Stimulated activated CD4-positive, alpha-beta T cell treated with anti-CD3 and anti-CD28 coated beads, Interleukin-4, amount 100 ng/mL, for 1 hour (primary cell): Measurements from ENCODE around the gene GUCD1.
"Not testable (repeated sequence)": the region's sequence is repeated elsewhere in the genome, so short reads cannot be mapped to it uniquely, and the experiment has no call there.

Experiments
- DNase-seq: peaks from one replicate; pipeline ENCODE4 v3.0.0-alpha.2; 2020

The GUCD1 gene

DNA sequence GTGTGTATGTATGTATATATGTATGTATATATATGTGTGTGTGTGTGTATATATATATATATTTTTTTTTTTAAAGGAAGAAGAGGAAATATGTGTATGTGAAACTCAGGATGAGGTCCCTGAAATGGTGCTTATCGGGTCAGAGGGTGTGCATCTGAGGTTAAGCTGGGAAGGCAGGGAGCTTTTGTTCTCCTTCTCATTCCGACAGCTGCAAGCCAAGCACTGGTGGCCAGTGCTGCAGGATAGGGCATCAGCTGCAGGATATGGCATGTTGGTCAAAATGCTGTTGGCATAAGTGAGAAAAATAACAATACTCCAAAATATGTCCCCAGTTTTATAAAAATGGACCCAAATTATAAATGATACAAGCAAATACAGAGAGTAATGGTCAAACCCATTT, 8.3 kb upstream of the GUCD1 start:
- no peak for DNase-seq

- no peak for DNase-seq
Observed at GRCh38 chr22:24559471-24559870, 4.5 kb upstream of the GUCD1 start.

DNA sequence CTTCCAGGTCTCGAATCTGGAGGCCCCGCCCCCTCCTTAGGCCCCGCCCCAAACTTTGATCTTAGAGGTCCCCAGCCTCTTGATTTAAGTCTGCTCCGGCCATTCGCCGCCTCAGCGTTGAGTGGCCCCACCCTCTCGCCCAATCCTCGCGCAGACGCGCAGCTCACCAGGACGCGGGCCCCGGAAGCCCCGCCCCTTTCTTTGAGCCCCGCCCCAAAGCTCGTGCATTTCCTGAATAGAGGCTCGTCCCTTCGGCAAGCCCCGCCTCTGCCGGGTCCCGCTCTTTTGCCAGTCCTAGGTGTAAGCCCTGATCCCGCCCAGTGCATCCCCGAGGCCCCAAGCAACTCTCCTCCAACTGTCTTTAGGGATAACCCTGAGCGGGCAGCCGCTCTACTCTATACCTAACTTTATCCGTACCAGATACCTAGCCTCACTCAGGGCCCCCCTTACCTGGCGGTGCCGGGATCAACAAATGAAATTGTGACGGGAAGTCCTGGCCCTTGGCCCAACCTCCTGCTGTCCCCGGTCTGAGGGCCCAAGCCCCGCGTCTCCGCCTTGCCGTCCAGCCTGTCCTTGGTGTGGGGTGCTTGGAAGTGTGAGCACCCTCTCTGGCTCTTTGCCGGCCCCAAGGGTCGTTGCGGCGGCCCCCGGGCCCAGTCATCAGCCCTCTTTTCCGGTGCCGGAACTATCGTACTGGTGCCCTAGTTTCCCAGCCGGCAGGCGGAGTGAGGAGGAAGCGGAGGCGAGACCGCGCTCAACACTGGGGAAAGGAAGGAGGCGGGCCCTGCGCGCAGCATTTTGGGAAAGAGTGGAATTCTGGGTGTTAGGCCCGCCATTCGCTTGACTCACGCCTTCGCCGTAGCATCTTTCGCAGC, 464 bp upstream of the GUCD1 start, which contains the start of gene SNRPD3:
TSS of gene SNRPD3 (plus strand) at position 835 of the 875 bp plus-strand sequence. CDS start 1,676 bp downstream, outside the sequence.
- peak; percentile 100 for DNase-seq

DNA sequence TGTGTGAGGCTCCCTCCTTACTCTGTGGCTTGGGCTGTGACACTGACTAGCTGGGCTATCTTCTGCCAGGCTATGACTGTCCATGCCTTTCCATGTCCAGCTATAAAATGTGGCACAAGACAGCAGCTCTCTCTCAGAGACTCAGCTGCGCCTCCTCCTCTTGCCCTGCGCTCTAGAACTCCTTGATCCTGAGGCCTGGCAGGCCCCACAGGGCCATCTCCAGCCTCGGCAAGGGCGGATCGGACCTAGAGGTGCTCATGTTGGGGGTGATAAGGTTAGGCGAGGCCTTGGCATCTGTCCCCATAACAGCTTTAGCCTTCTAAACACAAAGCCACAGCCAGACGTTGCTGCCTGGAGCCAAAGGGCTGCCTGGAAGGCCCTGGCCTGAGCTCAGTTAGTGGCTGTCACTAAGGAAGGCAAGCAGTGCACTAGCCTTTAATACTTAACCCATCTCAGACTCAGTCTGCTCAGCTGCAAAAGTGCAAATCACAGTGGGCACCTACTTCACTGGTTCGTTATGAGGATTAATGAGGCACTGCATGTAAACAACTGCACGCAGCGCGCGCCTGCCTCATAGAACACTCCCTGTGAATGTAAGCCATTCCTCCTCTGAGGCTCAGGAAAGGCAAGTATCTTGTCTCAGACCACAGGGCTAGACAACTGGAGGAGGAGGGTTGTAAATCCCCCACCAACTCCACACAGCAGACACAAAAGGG, 1.2 kb downstream of the GUCD1 start:
- no peak for DNase-seq

DNA sequence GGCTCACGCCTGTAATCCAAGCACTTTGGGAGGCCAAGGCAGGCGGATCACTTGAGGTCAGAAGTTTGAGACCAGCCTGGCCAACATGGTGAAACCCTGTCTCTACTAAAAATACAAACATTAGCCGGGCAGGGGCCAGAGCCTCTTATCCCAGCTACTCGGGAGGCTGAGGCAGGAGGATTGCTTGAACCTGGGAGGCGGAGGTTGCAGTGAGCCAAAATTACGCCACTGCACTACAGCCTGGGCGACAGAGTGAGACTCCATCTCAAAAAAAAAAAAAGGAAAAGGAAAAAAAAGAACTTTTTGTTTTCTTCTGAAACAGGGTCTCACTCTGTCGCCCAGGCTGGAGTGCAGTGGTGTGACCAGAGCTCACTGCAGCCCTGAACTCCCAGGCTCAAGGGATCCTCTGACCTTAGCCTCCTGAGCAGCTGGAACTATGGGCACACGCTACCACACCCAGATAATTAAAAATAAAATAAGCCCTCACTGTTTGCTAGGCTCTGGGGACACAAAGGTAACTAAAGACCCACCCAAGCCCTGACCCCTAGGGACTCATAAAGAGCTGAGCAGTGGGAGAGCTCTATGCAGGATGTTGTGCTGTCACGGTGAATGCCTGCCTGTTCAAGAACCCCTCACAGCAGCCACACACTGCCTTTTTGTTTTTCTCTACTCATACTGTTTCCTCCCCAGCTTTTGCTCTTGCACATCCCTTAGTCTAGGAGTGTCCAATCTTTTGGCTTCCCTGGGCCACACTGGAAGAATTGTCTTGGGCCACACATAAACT, 2.2 kb downstream of the GUCD1 start:
- DNase-seq: not testable (repeated sequence)

- DNase-seq: no peak
Observed at GRCh38 chr22:24550902-24551435, 4.0 kb downstream of the GUCD1 start.

DNA sequence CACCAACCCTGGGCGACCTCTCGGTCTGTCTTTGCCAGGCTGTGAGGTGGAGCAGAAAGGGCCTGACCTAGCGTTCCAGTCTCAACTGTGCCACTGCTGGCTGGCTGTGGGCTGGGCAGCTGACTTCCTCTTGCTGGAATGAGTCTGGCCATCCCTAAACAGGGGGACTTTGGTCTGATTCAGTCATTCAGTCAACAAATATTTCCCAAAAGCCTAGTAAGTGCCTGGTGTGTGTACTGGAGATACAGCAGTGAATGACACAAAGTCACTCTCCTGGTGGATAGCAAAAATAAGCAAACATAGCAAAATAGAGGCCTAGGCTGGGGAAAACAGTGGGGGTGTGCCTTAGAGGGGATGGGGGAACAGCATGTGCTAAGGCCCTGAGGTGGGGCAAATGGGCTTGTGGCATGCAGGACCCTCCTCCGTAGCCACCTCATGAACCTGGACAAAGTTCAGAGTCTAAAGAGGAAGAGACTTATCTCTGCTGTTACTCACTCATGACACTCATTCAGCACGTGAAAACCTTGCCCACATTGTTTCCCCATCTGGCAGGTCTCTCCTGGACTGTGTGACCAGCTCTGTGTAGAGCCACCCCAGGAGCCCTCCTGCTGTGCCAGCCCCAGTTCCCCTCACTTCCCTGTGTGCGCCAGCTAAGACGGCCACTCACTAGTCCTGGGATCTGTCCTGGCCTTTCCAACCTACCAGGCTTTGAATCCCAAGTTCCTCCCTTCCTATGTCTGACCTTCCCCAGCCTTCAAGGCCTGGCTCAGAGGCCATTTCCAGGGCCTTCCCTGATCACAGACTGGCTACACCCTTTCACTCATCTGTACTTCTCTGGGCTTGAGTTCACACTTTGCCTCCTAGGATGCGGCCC, 4.7 kb downstream of the GUCD1 start:
- DNase-seq: no peak

DNA sequence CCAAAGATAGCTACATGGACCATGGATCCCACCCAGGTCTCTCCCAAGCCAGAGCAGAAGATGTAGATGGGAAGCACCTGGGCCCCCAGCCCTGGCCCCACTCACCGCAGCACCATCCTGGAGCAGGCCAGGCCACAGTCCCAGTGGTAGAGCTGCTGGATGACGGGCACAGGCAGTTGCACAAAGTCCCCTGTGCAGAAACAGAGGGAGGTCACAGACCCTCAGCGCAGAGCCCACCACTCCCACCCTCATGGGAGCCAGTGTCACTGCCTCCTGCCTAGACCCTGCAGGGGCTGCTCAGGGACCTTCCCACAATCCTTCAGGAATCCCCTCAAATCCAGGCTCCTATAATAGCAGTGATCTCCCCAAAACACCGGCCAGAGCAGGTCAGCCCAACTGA, 6.1 kb downstream of the GUCD1 start:
- DNase-seq: no peak

DNA sequence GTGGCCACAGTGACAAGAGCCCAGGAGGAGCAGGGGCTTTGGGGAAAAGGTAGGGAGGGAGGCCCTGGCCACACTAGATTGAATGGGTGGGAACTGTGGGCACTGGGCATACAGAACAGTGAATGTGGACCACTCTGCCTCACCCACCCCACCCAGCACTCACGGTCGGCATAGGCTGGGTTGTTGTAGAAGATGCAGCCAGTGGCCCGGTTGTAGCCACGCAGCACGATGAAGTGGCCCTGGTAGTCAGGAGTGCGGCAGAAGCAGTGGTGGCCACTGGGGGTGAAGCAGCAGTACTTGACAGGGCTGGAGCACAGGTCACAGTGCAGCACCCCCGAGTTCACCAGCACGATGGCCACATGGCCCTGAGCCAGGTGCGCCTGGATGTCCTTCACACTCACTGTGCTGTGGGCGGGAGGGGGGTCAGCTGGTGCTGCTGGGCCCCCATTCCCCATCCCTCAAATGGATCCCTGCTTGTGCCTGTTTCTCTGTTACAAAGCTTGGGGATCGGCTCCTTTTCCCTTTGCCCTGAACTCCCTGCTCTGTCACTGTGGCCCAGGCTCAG, 11.2 kb downstream of the GUCD1 start:
- no peak for DNase-seq

DNA sequence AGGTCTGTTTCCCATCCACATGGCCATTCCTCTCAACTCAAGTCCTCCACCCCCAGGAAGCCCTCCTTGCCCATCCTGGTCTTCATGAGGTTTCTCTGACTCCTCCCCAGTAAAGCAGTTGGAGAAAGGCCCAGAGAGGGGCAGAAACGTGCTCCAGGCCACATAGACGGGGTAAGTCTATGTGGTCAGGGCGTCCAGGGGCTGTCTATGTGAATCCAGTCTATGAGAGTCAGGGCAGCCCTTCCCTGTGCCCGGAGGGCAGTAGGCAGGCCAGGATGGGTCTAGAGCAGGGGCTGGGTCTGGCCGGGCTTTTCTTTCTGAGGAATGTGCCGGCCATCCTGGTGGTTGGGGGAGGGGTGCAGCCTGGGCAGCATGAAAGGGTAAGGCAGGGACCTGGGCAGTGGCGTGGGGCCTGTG, 11.7 kb downstream of the GUCD1 start:
- DNase-seq: no peak

- DNase-seq: no peak
Observed at GRCh38 chr22:24542641-24543040, 12.3 kb downstream of the GUCD1 start.

GRCh38 chr22:24541681-24542515, 13.0 kb downstream of the GUCD1 start:
- no peak for DNase-seq

DNA sequence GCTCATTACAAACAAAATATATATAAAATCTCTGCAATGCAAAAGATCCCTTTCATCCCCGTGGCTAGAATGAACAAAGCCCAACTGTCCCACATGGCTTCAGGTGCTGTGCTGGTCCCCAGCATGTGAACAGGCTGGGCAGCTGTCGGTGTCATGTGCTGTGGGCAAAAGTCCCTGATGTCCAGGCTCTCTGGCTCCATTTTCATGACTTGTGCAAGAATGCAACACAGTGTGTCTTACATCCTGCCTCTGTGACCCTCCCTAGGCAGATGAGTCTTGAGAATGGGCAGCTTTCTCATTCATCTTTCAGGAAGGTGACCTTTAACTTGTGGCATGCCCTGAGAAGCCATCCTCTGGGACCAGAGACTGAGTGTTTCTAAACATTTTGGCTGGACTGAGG, 14.5 kb downstream of the GUCD1 start:
- no peak for DNase-seq

DNA sequence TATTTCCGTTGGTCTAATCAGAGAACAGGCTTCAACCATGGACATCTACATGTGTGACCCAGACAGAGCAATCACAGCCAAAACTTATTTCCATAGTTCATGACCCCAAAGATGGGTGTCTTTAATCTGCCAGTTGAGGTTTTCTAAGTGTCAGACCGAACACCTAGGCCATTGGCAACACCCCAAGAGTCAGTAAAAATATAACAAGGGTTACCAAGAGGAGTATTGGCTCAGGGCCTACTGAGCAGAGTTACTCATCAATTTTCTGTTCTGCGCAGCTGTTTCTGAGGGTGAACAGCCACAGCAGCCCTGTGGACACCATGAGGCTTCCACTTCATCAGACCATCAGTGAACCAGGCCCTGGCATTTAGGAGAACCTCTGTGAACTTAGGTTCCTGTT, 18.8 kb downstream of the GUCD1 start:
- no peak for DNase-seq

- DNase-seq: no peak
Observed at GRCh38 chr22:24535348-24535747, 19.6 kb downstream of the GUCD1 start.

DNA sequence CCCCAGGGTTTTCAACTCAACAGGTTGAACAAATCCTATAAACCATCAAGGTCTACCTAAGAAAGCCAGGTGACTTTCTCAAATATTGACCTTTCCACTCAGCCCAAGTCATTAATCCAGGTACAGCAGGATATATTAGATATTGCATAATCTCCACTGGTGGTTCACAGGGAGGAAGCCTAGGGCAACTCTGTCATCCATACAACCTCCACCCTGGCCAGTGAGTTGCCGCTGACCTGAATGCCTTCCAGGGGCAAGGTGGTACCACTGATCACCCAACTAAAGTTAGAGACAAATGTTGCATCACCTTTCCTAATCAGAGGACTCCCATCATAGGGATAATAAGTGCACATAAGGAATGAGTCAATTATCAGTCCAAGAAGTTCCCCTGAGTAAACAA, 22.9 kb downstream of the GUCD1 start:
- DNase-seq: no peak

- DNase-seq: not testable (repeated sequence)
Observed at GRCh38 chr22:24530968-24531367, 24.0 kb downstream of the GUCD1 start.

GRCh38 chr22:24529898-24530297, 25.0 kb downstream of the GUCD1 start:
- DNase-seq: no peak

- DNase-seq: no peak
Observed at GRCh38 chr22:24526191-24526590, 28.7 kb downstream of the GUCD1 start.

DNA sequence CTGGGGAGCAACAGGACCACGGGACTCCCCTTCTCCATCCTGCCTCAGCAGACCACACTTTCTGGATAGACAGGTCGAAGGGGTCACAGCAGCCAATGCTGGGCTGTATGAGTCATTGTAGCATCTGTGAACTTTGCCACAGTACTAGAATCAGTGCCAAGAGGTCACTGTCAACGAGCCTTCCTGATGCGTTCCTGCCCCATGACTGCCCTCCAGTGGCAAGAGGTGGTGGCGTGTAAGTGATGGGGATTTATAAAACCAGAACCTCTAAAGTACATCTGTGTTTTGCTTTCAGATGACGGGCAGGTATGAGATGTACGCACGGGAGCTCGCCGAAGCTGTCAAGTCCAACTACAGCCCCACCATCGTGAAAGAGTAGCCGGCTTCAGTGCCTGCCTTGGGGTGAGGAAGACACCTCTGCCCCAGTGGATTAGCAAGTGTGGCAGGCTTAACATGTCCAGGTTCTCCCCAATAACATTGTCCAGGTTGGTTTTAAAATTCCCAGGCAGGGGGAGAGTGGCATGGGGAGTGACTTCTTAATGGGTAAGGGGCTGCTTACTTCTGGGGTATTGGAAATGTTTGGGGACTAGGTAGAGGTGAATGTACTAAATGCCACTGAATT, 29.4 kb downstream of the GUCD1 start:
- DNase-seq: peak; percentile 76
